HT-29 (cell line): ENCODE data around the gene CIB1. TPM values are rescaled to one million over a fixed set of nuclear protein-coding genes. Genes with fewer than 3 reads are reported as not detected.
"Not testable (repeated sequence)": the region's sequence is repeated elsewhere in the genome, so short reads cannot be mapped to it uniquely, and the experiment has no call there.

Experiments
- DNase-seq: peaks from one replicate; pipeline ENCODE4 v3.0.0-alpha.2; 2015; ENCODE audit warnings: low spot score
- small RNA-seq: library from RNA; depleted of rRNA; stranded (forward); fragments of <200 nt; gene quantifications from one replicate; pipeline ENCODE3, GENCODE V24; 2014
- total RNA-seq: library from RNA; depleted of rRNA; stranded (reverse); fragments of >200 nt; shearing (Covaris generic); gene quantifications from 2 replicates; pipeline ENCODE4 v1.2.3, GENCODE V29; 2014; rRNA removed

Gene CIB1
- total RNA-seq, 1 experiment from 2014 or later, result 178 TPM

GRCh38 chr15:90200534-90201129, 33.1 kb downstream of the CIB1 start:
- peak; percentile 23 for DNase-seq

- DNase-seq, result no peak
Observed at GRCh38 chr15:90194655-90195054, 39.1 kb downstream of the CIB1 start.

DNA sequence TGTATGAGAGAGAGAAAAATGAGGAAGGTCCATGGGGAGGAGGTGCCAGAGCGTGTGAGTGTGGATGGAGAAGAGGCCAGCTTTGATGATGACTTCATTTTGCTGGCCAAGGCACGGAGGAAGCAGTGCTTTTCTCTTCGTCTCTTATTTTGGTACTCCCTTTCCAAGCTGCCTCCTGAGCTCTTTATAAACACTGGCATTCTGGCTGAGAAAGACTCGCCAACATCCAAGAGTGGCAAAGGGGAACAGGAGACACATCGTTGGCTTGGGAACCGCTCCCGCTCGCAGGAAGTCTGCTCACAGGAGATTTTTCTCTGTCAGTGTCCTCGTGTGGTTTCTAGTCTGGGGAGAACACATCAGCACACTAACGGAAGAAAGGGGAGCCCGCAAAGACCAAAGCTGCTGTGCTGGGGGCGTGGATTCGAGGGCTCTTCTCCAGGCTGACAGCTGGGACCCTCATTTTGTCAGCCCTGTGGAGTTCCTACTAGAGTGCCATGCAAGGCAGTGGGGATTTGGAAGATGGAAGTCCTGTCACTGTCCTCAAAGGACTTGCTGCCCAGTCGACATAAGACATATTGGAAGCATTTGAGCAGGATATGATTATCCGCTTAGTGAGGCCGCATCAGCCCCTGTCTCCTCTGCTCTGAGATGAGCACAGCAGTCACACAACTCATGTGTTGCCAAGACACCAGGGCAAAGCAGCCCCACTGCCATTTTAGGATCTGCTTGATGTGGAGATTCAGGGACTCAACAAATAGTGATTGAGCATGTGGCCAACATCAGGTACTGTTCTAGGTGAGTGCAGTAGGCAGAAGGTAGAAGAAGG, 40.6 kb downstream of the CIB1 start:
- no peak for DNase-seq

GRCh38 chr15:90191794-90192509, 41.8 kb downstream of the CIB1 start:
- DNase-seq, result peak; percentile 90

DNA sequence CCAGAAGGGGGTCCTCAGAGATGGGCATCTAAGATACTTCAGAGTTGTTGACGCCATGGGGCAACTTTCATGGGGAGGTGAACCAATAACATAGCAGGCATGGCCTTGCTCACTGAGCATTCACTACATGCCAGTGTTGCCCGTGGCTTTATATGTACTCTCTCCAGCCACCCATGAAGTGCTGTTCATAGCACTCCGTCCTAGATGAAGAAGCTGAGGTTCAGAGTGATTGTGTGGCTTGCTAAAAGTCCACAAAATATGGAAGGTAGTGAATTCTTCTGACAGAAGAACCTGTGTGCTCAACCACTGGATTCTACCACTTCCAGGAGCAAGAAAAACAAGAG, 42.4 kb downstream of the CIB1 start:
- DNase-seq, result no peak

DNA sequence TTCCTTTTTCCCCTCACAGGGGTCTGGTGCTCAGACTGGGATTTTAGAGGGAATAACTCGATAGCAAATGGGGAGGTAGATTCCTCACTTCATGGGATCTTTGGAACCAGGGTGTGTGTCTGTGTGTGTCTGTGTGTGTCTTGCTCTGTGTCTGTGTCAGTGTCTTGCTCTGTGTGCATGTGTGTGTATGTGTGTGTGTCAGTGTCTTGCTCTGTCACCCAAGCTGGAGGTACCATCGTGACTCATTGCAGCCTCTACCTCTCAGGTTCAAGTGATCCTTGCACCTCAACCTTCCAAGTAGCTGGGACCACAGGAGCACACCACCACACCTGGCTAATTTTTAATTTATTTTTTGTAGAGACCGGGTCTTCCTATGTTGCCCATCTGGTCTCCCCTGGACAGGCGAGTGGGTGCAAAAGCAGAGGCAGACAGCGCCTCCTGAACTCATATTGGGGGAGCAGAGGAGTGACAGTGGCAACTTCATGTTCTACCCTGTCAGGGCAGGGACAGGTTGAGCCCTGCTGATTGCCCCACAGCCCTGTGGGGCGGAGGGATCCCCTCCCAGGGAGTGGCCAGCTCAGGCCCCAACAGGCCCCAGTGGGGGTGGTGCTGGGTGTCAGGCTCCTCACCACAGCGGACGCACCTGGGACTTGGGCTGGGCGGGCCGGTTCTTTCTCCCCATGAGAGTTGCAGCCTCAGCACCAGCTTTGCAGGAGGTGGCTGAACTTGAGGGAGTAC, 43.0 kb downstream of the CIB1 start:
- DNase-seq, result peak; percentile 70

- DNase-seq, result peak; percentile 33
Observed at GRCh38 chr15:90189781-90190467, 43.8 kb downstream of the CIB1 start.

- DNase-seq, result no peak
Observed at GRCh38 chr15:90188914-90189748, 44.6 kb downstream of the CIB1 start.

- not testable (repeated sequence) for DNase-seq
Observed at GRCh38 chr15:90188065-90188464, 45.7 kb downstream of the CIB1 start.

DNA sequence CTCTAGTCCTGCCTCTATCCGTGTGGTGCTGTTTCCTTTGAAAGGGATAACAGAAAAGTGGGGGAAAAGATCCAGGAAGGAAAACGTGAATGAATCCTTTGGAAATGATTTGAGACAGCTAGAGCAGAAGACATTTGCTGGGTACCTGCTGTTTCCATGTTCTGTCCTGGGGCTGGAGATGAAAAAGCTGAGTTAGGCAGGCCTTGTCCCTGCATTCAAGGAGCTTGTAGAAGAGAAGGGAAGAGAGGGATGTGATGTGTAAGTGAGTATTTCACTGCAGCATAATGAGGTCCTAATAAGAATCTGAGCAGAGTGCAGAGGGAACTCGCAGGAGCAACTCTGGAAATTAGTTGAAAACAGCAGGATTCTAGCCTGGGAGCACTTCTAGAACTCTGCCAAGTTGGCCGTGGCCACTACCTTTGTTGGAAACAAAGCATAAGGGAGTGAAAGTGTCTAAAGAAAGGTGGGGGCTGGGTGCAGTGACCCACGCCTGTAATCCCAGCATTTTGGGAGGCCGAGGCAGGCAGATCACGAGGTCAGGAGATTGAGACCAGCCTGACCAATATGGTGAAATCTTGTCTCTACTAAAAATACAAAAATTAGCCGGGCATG, 46.4 kb downstream of the CIB1 start:
- DNase-seq, result no peak

DNA sequence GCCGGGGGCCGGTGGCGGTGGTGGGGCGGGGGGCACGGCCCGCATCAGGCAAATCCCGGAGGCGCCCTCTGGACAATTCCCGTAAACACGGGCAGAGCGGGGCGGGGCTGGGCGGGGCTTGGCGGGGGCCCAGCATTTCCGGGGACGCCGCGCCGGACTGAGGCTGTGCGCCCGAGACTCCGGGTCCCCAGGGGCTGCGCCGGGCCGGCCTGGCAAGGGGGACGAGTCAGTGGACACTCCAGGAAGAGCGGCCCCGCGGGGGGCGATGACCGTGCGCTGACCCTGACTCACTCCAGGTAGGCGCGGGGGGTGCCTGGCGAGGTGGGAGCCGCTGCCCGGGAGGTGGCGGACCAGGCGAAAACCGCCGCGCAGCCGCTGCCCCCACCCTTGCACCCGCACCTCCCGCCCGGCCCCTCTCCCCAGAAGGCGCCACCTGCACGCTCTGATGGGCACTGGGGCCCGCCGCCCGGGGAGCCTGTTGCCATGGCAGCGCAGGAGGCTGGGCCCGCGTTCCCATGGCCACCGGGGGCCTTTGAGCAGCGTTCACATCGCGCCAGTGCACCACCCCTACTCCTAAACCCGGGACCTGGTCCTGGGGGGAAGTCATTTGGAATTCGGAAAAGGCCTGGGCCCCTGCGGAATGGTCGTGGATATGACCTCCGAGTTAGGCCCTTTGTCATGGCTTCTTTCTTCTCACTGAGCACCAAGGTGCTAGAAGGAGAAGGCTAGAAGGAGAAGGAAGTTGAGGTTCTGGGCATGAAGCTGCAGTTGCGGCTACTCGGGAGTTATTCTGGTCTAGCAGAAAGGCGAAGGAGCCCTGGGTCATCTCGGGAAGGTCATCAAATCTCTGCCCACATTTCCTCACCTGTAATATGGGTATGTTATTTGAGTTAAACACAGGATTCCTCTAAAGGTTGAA, 48.7 kb downstream of the CIB1 start:
- peak; percentile 91 for DNase-seq

- peak; percentile 97 for DNase-seq
Observed at GRCh38 chr15:90184119-90184785, 49.5 kb downstream of the CIB1 start.

DNA sequence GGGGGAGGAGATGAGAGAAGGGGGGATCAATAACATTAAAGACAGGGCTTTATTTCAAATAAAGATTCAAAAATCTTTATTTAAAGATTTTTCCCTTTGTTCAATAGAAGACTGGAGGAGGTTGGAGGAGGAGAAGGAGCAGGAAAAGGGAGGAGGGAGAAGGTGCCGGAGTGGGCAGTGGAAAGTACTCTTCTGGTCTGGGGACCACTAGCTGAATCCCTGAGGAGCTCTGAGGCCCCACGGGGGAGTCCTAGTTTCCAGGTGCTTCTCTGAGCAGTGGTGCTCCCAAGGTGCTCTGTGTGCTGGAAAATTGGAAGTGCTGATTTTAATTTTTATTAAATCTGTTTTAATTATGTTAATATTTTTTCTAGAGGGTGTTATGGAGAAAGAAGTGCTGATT, 52.0 kb downstream of the CIB1 start:
- DNase-seq, result no peak

Small RNA genes within 50 kb of the gene (small RNA-seq; reads per million reads assigned to genes)
- gene AC091167.3, result not detected

Other genes starting within 250 kb of the CIB1 start
- 47.3 and 66.9 TPM in 2 replicates for gene ZNF710, start 232.6 kb downstream of the CIB1 start, total RNA-seq
- 177 and 202 TPM in 2 replicates for gene IDH2, start 131.5 kb downstream of the CIB1 start, total RNA-seq
- gene SEMA4B, start 32.6 kb downstream of the CIB1 start, total RNA-seq, result 198 and 272 TPM in 2 replicates
- 13.7 and 15.1 TPM in 2 replicates for gene GDPGP1, start 268 bp upstream of the CIB1 start, total RNA-seq
- 0.03 and 0.28 TPM in 2 replicates for gene TTLL13, start 15.6 kb upstream of the CIB1 start, total RNA-seq
- gene NGRN, start 31.7 kb upstream of the CIB1 start, total RNA-seq, result 129 and 136 TPM in 2 replicates
- 1.2 and 2.5 TPM in 2 replicates for gene ZNF774, start 118.3 kb upstream of the CIB1 start, total RNA-seq
- 100 and 111 TPM in 2 replicates for gene IQGAP1, start 154.3 kb upstream of the CIB1 start, total RNA-seq